ENCODE measurements around the gene SECISBP2.
A peak's percentile ranks its signal among the peaks of the same experiment; 100 is the strongest.
"Not testable (repeated sequence)": the region's sequence is repeated elsewhere in the genome, so short reads cannot be mapped to it uniquely, and the experiment has no call there.

The SECISBP2 gene

DNA sequence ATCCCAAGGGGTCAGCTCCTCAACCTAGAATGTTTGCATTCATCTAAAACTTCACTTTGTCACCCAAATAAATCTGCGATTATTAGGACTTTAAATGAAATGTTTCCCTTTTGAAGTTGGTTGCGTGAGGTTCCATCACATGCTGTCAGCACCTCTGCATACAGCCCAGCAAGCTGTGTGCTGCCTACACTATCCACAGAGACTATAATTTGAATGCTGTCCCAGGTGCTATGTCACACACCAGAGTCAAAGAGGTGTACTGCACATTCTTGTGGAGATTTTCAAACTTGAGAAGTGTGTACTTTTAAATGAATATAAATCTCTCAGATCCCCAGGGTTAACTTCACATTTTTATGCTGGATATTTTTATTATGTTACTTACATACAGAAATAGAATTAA, 26.6 kb upstream of the SECISBP2 start:
- Histone ChIP-seq H3K9ac (ENCODE audit: low read depth, low read length) (no peak overlapping the region), H3K4me1 (ENCODE audit: control insufficient read depth, insufficient read depth, low read length) (no peaks in the 10 kb centered on the region), H3K36me3 (ENCODE audit: insufficient read depth, low read length) (no peaks in the 10 kb centered on the region), H3K27me3 (ENCODE audit: control insufficient read depth, insufficient read depth, low read length) (no peaks in the 10 kb centered on the region), H3K4me3 (ENCODE audit: low read length) (no peak overlapping the region), H3K9me3 (replicated peaks; ENCODE audit: low read length) (no peaks in the 10 kb centered on the region), H3K4me2 (ENCODE audit: low read length) (no peak overlapping the region)

DNA sequence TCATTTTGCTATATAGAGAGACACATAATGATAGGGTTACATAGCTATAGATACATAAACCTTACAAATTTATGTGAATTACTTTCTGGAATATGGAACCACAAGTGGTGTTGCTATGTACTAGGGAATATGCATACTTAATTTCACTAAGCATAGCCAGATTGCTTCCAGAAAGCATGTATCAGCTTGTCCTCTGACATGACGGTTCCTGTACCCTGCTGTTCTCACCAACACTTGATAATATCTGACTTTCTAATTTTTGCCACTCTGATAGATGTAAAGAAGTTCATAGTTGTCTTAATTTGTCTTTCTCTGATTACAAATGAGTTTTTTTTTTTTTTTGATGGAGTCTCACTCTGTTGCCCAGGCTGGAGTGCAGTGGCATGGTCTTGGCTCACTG, 25.3 kb upstream of the SECISBP2 start:
- H3K4me2 ChIP-seq (ENCODE audit: low read length) = no peak overlapping the region
- no peak overlapping the region for H3K9ac ChIP-seq (ENCODE audit: low read depth, low read length)
- H3K4me3 ChIP-seq (ENCODE audit: low read length) = no peak overlapping the region
- no peaks in the 10 kb centered on the region for H3K27me3 ChIP-seq (ENCODE audit: control insufficient read depth, insufficient read depth, low read length)
- no peaks in the 10 kb centered on the region for H3K36me3 ChIP-seq (ENCODE audit: insufficient read depth, low read length)
- no peaks in the 10 kb centered on the region for H3K9me3 ChIP-seq (replicated peaks; ENCODE audit: low read length)
- no peaks in the 10 kb centered on the region for H3K4me1 ChIP-seq (ENCODE audit: control insufficient read depth, insufficient read depth, low read length)

DNA sequence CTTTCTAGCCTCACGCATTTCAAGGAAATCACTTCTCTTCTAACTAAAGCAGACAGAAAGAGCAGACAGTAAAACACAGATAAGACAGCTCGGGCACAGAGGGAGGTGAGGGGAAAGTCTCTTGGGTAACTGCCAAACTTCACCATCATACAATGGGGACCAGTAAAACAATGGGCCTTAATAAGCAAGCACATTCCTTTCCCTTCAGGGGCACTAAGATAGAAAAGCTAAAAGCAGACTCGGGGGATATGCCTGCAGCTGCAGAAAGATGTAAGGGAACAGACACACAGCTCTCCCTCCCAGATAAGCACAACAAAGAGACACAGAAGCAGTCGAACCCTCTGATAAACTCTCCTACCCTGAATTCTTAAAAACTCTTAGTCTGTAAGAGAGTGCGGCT, 22.9 kb upstream of the SECISBP2 start:
- no peaks in the 10 kb centered on the region for H3K27me3 ChIP-seq (ENCODE audit: control insufficient read depth, insufficient read depth, low read length)
- H3K4me2 ChIP-seq (ENCODE audit: low read length) = no peak overlapping the region
- H3K9ac ChIP-seq (ENCODE audit: low read depth, low read length) = no peak overlapping the region
- H3K36me3 ChIP-seq (ENCODE audit: insufficient read depth, low read length) = no peaks in the 10 kb centered on the region
- H3K4me1 ChIP-seq (ENCODE audit: control insufficient read depth, insufficient read depth, low read length) = no peaks in the 10 kb centered on the region
- no peaks in the 10 kb centered on the region for H3K9me3 ChIP-seq (replicated peaks; ENCODE audit: low read length)
- H3K4me3 ChIP-seq (ENCODE audit: low read length) = no peak overlapping the region

DNA sequence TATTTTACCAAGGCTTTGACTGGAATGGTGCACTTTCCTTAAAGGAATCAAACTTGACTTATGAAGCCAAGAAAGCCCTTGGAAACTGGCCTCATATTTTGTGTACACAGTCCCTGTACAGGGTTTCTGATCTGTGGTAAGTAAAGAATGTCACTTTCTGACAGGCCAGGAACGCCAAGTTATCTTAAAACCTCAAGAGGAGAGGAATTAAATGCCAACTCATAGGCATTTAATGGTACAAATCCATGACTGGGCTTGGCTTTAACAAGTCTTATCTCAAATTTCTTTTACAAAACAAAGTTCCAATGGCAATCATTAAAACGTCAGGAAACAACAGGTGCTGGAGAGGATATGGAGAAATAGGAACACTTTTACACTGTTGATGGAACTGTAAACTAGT, 16.3 kb upstream of the SECISBP2 start:
- H3K9me3 ChIP-seq (replicated peaks; ENCODE audit: low read length); H3K9ac ChIP-seq (ENCODE audit: low read depth, low read length); H3K4me1 ChIP-seq (ENCODE audit: control insufficient read depth, insufficient read depth, low read length); H3K4me2 ChIP-seq (ENCODE audit: low read length); H3K27me3 ChIP-seq (ENCODE audit: control insufficient read depth, insufficient read depth, low read length); H3K4me3 ChIP-seq (ENCODE audit: low read length); H3K36me3 ChIP-seq (ENCODE audit: insufficient read depth, low read length): not testable (repeated sequence)

DNA sequence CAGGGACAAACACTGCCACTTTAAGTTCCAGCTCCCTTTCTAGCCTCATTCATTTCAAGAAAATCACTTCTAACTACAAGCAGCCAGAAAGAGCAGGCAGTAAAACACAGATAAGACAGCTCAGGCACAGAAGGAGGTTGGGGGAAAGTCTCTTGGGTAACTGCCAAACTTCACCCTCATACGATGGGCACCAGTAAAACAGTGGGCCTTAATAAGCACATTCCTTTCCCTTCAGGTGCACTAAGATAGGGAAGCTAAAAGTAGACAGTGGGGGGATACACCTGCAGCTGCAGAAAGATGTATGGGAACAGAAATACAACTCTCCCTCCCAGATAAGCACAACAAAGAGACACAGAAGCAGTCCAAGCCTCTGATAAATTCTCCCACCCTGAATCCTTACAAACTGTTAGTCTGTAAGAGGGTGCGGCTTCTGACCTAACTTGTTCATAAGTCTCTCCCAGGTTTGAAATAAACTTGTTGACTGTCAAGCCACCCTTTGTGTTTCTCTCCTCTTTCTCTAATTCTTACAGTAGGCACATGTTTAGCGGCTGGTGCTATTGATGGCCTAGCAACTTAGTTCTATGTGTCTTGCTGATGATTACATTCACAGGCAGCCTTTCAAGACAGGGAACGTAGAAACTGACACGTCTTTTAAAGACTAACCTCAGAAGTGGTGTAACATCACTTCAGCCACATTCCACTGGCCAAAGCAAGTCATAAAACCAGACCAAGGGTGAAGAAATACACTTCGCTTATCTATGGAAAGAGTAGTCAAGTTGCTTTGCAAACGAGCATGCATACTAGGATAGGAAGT, 14.1 kb upstream of the SECISBP2 start:
- no peaks in the 10 kb centered on the region for H3K9me3 ChIP-seq (replicated peaks; ENCODE audit: low read length)
- H3K4me1 ChIP-seq (ENCODE audit: control insufficient read depth, insufficient read depth, low read length) = no peaks in the 10 kb centered on the region
- H3K27me3 ChIP-seq (ENCODE audit: control insufficient read depth, insufficient read depth, low read length) = no peaks in the 10 kb centered on the region
- no peak overlapping the region for H3K4me3 ChIP-seq (ENCODE audit: low read length)
- peaks cover 3% of the 10 kb centered on the region for H3K36me3 ChIP-seq (ENCODE audit: insufficient read depth, low read length)
- no peak overlapping the region for H3K4me2 ChIP-seq (ENCODE audit: low read length)
- H3K9ac ChIP-seq (ENCODE audit: low read depth, low read length) = no peak overlapping the region

DNA sequence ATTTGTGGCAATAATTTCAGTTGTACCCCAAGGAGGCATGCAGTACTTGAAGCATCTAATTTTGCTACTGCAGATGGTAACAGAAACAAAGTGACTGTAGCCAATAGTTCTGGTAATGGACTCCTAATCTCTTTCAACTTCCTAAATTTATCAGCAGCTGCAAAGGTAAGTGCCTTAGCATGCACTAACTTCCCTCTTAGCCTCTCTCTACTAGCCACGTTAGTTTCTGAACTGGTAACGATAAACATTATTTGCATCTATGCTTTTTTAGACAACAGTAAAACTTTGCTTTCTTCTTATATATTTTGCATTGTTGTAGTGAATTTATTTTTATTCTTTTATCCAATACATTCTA, 13.5 kb upstream of the SECISBP2 start:
- no peak overlapping the region for H3K4me3 ChIP-seq (ENCODE audit: low read length)
- peaks cover 5% of the 10 kb centered on the region for H3K4me1 ChIP-seq (ENCODE audit: control insufficient read depth, insufficient read depth, low read length)
- peaks cover 3% of the 10 kb centered on the region for H3K36me3 ChIP-seq (ENCODE audit: insufficient read depth, low read length)
- H3K27me3 ChIP-seq (ENCODE audit: control insufficient read depth, insufficient read depth, low read length) = no peaks in the 10 kb centered on the region
- H3K9ac ChIP-seq (ENCODE audit: low read depth, low read length) = no peak overlapping the region
- no peaks in the 10 kb centered on the region for H3K9me3 ChIP-seq (replicated peaks; ENCODE audit: low read length)
- H3K4me2 ChIP-seq (ENCODE audit: low read length) = no peak overlapping the region

DNA sequence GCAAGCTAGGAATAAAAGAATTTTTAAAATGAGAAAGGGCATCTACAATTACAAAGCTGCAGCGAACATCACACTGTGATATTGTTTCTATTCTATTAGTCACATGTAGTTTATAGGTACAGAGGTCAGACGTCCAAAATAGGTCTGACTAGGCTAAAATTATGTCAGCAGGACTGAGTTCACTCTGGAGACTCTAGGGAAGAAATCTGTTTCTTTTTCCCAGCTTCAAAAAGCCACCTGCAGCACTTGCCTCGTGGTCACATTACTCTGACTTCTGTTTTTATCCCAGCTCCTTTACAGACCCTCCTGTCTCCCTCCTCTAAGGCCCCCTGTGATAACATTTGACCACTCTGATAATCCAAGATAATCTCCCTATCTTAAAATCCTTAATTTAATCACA, 12.4 kb upstream of the SECISBP2 start:
- Histone ChIP-seq H3K4me3 (ENCODE audit: low read length) (no peak overlapping the region), H3K4me2 (ENCODE audit: low read length) (no peak overlapping the region)

DNA sequence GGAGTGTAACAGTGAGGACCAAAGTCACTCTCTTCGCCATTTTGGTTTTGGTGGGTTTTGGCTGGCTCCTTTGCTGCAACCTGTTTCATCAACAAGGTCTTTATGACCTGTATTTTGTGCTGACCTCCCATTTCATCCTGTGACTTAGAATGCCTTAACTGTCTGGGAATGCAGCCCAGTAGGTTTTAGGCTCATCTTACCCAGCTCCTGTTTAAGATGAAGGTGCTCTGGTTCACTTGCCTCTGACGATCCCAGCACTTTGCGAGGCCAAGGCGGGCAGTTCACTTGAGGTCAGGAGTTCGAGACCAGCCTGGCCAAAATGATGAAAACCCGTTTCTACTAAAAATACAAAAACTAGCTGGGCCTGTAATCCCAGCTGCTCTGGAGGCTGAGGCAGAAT, 9.1 kb upstream of the SECISBP2 start:
- Histone ChIP-seq H3K9me3 (replicated peaks; ENCODE audit: low read length) (no peaks in the 10 kb centered on the region), H3K4me2 (ENCODE audit: low read length) (peak overlapping the region; percentile 97), H3K4me3 (ENCODE audit: low read length) (peak overlapping the region; percentile 79), H3K36me3 (ENCODE audit: insufficient read depth, low read length) (peaks cover 3% of the 10 kb centered on the region), H3K27me3 (ENCODE audit: control insufficient read depth, insufficient read depth, low read length) (no peaks in the 10 kb centered on the region), H3K9ac (ENCODE audit: low read depth, low read length) (peak overlapping the region; percentile 97), H3K4me1 (ENCODE audit: control insufficient read depth, insufficient read depth, low read length) (peaks cover 17% of the 10 kb centered on the region)

More for the DNA sequence above, 12.4 kb upstream of the SECISBP2 start:
- peaks cover 8% of the 10 kb centered on the region for H3K4me1 ChIP-seq (ENCODE audit: control insufficient read depth, insufficient read depth, low read length)
- H3K9me3 ChIP-seq (replicated peaks; ENCODE audit: low read length) = no peaks in the 10 kb centered on the region
- H3K36me3 ChIP-seq (ENCODE audit: insufficient read depth, low read length) = peaks cover 3% of the 10 kb centered on the region
- no peaks in the 10 kb centered on the region for H3K27me3 ChIP-seq (ENCODE audit: control insufficient read depth, insufficient read depth, low read length)
- H3K9ac ChIP-seq (ENCODE audit: low read depth, low read length) = no peak overlapping the region

DNA sequence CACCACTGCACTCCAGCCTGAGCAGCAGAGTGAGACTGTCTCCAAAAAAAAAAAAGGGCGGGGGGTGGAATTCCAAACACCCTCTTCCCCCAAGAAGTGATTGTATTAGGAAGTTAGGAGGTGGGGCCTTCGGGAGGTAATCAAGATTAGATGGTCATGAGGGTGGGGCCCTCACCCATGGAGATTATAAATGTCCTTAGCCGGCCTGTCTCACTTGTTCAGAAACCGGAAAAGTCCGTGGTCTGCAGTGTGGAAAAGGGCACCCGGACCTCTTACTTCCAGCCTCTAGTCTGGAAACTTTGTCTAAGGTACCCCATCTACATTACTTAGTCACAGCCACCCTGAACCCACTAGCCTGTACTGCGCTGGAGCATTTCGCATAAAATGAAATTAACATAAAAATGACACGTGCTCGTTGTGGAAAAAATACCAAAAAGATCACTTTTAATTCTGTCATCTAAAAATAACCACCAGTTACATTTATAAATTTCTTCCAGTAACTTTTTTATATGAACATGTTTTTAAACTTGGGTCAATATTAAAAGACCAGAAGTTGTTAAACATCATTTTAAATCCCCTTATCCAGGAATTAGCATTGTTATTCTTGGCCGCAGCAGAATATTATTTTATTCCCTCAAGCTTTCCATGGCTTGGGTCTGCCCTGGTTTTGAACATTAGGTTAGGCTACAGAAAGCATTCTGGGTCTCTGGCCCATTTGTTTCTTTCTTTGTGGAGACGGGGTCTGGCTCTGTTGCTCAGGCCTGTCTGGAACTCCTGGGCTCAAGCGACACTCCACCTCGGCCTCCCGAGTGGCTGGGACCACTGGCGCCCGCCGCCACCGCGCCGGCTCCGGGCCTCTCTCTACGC, 8.5 kb upstream of the SECISBP2 start:
- peak overlapping the region; percentile 97 for H3K9ac ChIP-seq (ENCODE audit: low read depth, low read length)
- H3K36me3 ChIP-seq (ENCODE audit: insufficient read depth, low read length) = peaks cover 3% of the 10 kb centered on the region
- H3K4me2 ChIP-seq (ENCODE audit: low read length) = peak overlapping the region; percentile 97
- peaks cover 24% of the 10 kb centered on the region for H3K4me1 ChIP-seq (ENCODE audit: control insufficient read depth, insufficient read depth, low read length)
- no peaks in the 10 kb centered on the region for H3K27me3 ChIP-seq (ENCODE audit: control insufficient read depth, insufficient read depth, low read length)
- H3K4me3 ChIP-seq (ENCODE audit: low read length) = peak overlapping the region; percentile 79
- H3K9me3 ChIP-seq (replicated peaks; ENCODE audit: low read length) = no peaks in the 10 kb centered on the region

DNA sequence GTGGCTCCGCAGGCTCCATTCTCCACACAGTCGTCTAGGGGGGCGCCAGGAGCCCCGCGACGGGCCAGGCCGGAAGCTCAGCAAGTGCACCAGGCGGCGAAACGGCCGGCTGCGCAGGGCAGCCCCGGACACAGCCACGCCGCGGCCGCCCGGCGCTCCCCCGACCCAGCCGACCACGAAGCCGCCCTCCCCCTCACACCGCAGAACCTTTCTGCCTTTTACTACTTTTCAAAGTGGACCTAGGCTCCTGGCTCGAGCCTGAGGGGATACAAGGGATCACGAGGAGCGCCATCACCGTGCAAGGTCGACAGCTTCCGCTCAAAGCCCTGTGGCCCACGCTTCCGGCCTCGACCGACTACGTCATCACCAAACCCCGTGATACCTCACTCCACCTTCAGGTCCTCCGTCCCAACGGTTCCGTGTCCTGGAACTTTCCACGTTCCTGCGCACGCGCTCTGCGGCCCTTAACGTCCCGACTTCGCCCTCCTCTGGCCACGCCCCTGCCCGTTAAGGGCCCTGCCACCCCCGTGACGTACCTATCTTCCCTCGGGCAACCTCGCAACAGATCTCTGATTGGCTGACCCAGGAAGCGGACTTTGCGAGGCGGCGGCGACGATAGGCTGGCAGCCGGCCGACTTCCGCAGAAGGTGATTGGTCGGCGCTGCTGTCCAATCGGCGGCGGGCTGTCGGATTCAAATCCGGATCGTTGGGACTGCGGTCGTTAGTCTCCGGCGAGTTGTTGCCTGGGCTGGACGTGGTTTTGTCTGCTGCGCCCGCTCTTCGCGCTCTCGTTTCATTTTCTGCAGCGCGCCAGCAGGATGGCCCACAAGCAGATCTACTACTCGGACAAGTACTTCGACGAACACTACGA, 7.6 kb upstream of the SECISBP2 start, which contains the start of gene CKS2:
TSS of gene CKS2 (plus strand) at position 721 of the 871 bp plus-strand sequence. CDS start at position 819, 98 bp downstream.
- H3K27me3 ChIP-seq (ENCODE audit: control insufficient read depth, insufficient read depth, low read length) = no peaks in the 10 kb centered on the region
- peaks cover 27% of the 10 kb centered on the region for H3K4me1 ChIP-seq (ENCODE audit: control insufficient read depth, insufficient read depth, low read length)
- H3K4me2 ChIP-seq (ENCODE audit: low read length) = peak within 1 kb of the TSS; percentile 97
- H3K4me3 ChIP-seq (ENCODE audit: low read length) = peak within 1 kb of the TSS; percentile 89
- no peaks in the 10 kb centered on the region for H3K9me3 ChIP-seq (replicated peaks; ENCODE audit: low read length)
- peaks cover 3% of the 10 kb centered on the region for H3K36me3 ChIP-seq (ENCODE audit: insufficient read depth, low read length)
- peak within 1 kb of the TSS; percentile 97 for H3K9ac ChIP-seq (ENCODE audit: low read depth, low read length)
